GM19467 (cell line): ENCODE data around the gene RIMS4.
"Not testable (repeated sequence)": the region's sequence is repeated elsewhere in the genome, so short reads cannot be mapped to it uniquely, and the experiment has no call there.

ENCODE experiments used
- ATAC-seq: cut with Tn5 transposase; IDR thresholded peaks from one replicate; pipeline ENCODE4 v1.9.1; 2021; ENCODE audit warnings: mild to moderate bottlenecking, moderate library complexity; ENCODE audit not compliant: unreplicated experiment

The RIMS4 gene

GRCh38 chr20:44765701-44766347 lies 44.5 kb downstream of the RIMS4 start:
- ATAC-seq = no peak

DNA sequence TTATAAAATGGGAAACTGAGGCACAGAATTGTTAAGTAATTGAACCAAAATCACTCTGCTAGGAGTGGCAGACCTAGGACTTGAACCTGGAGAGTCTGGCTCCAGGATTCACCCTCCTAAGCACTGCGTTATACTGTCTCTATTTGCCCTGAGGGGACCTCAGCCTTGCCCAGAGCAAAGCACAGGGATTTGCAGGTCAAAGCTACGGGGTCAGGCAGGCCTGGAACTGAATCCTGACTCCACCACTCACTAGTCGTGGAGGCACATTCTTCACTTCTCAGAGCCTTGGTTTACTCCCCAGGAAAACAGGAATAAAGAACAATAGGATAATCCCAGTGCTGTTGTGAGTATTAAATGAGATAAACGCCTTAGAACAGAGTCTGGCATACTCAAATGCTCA lies 45.3 kb downstream of the RIMS4 start:
- ATAC-seq = no peak

DNA sequence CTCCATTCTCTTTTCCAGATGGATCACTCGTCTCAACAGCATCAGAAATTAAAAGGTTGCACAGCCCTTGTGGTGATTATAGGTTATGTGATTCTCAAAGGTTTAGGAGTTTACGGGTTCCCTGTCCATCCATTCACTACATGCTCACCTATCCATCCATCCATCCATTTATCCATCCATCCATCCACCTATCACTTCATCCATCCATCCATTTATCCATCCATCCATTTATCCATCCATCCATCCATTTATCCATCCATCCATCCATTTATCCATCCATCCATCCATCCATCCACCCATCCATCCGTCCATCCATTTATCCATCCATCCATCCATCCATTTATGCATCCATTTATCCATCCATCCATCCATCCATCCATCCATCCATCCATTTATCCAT lies 46.5 kb downstream of the RIMS4 start:
- not testable (repeated sequence) for ATAC-seq

DNA sequence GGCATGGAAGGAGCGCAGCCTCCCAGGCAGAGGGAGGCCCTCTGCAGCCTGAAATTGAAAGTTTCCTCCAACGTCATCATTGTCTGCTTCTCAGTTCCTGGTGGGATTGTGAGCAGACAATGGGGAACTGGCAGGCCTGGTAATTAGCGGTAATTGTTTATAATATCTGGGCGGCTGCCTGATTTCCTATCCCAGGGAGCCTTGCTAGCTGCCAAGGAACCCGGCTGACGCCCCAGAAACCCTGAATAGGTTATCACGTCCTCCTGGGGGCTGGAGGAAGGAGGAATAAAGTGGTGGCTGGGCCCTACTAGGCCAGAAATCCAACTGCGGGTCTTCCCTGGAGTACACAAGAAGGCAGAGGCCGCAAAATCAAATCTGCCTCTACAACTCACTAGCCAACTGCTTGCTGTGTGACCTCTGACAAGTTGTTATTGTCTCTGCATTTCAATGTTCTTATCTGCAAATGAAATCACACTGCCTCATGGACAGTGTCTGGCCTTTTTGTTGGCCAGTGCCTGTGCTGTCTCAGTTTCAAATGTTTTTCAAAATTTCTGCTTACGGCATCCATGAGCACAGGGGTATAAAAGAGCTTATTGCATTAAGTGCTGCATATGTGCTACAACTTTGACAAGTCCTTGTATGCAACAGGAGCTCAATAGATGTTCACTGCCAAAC lies 47.7 kb downstream of the RIMS4 start:
- ATAC-seq = no peak

GRCh38 chr20:44761423-44761822 lies 48.9 kb downstream of the RIMS4 start:
- no peak for ATAC-seq

- no peak for ATAC-seq
These were observed 50.8 kb downstream of the RIMS4 start for GRCh38 chr20:44759595-44759994.

GRCh38 chr20:44758247-44759101 lies 51.9 kb downstream of the RIMS4 start:
- ATAC-seq = no peak

DNA sequence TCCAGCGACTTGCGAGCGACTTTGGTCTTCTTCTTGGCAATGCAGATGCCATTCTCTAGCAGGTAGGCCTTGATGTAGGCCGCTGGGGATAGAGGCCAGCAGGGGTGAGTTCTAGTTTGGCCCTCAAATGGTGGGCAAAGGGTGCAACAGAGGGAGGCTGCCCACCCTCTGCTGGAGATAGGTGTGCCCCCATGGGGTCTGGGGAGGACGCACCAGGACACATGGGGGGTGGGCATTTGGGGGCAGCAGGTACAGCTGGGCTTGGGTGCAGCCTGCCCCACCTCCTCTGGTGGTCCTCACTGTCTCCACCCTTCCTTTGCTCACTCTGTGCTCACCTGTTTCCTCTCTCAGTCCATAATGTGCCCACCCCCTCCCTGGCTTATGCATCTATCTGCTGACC lies 53.4 kb downstream of the RIMS4 start:
- ATAC-seq = no peak

GRCh38 chr20:44756011-44756688 lies 54.2 kb downstream of the RIMS4 start:
- no peak for ATAC-seq

DNA sequence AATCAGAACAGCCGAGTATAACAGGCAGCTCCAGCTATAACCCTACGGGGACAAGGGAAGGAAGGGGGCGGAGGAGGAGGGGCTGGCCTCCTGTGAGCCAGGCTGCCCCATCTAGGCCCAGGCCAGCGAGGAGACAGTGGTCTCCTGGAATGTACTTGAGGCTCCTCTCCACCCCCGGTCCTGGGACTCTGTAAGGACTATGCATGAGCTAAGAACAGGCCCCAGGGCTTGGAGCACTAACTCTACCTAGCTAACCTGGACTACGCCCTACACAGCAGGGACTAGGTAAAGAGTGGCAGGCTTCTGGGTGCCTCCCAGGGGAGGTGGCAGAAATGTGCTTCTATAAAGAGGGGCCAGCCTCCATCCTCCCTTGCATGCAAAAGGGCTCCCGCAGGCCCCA lies 55.8 kb downstream of the RIMS4 start:
- no peak for ATAC-seq

GRCh38 chr20:44752099-44752931 lies 58.0 kb downstream of the RIMS4 start:
- ATAC-seq = no peak

GRCh38 chr20:44750081-44750805 lies 60.1 kb downstream of the RIMS4 start:
- ATAC-seq = no peak

DNA sequence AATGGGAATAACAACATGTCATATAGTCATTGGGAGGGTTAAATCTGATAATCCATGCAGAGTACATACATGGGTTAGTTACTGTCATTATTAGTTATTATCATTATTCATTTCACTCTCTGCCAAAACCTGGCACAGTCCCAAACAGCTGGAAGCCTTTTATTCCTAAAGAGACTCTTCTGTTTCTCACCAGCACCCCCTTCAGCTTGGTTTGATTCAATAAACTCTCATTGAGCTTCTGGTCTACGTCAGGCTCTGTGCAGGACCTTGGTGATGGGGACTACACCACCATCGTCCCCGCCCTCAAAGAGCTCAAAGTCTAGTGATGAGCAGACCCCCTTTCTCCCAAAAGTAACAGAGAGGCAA lies 62.4 kb downstream of the RIMS4 start:
- no peak for ATAC-seq

- ATAC-seq = no peak
These were observed 63.0 kb downstream of the RIMS4 start for GRCh38 chr20:44747166-44748004.

DNA sequence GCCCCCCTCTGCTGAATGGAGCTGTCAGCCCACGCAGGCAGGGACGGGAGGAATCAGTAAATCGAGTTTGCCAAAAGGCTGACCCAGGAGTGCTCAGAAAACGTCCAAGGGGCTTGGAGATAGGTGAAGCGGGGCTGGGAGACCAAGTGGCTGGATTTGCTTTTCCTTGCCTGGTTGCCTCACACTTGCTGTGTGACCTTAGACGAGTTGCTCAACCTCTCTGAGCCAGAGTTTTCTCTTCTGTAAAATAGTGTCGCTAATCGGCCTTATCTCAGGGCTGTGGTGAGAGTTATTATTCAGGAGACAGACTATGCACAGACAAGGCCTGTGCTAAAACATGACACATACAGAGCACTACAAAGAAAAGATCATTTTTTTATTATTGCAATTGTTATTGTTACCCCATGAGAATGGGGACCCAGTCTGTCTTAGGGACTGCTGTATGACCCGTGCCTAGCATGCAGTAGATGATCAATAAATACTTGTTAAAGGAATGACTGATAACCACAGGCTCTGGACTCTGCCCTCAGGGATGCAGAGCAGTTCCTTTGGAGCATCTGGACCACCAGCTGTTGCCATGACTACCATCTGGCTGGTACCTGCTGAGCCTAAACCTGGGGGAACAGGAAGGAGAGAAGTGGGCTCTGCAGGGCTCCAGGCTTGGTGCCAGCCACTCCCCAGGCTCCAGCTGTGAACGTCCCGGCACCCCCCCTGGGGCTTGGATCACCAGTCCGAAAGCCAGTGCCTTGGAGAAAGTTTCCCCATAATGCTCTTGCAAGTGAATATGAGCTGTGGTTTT lies 63.8 kb downstream of the RIMS4 start:
- no peak for ATAC-seq

DNA sequence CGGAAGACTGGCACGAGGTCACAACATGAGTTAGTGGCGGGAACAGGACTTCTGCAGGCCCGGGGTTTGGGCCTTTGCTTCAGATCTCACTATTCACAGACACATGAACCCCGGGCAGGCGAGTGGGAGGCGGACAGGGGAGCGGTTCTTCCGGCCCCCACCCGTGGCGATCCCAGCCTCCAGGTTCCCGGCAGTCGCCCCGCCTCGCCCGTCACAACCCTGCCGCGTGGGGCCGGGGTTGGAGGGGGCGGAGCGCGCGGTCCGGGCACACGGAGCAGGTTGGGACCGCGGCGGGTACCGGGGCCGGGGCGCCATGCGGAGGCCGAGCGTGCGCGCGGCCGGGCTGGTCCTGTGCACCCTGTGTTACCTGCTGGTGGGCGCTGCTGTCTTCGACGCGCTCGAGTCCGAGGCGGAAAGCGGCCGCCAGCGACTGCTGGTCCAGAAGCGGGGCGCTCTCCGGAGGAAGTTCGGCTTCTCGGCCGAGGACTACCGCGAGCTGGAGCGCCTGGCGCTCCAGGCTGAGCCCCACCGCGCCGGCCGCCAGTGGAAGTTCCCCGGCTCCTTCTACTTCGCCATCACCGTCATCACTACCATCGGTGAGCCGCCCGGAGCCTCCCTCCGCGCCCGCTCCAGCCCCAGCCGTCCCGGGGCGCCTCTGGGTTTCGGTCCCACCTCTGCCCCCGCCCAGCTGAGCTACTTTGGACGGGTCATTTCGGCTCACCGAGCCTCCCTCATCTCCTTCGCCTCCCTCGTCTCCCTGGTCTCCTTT lies 64.6 kb downstream of the RIMS4 start, which contains the start of gene KCNK15:
KCNK15 (plus strand) TSS at position 268 of the 769 bp plus-strand sequence; CDS start at position 314, 46 bp downstream.
- ATAC-seq = no peak

GRCh38 chr20:44745122-44745597 lies 65.2 kb downstream of the RIMS4 start:
- no peak for ATAC-seq
